GM12878 (cell line): Measurements from ENCODE around the gene ODC1. TPM values are rescaled to one million over a fixed set of nuclear protein-coding genes. Genes with fewer than 3 reads are reported as not detected.

Experiments
- ATAC-seq: fragments of 200-7000 bp; cut with Tn5 transposase; 3 replicates; pipeline ENCODE4 v1.9.1; 2020; ENCODE audit warnings: mild to moderate bottlenecking, moderate library complexity
- BruUV-seq: library from RNA; stranded (reverse); fragments of 400-500 nt; replicated peaks from 2 replicates; lab custom pipeline; 2021; lab: Mats Ljungman, UMichigan
- CTCF ChIA-PET: fragments of 300-600 bp; sonication (Branson Sonifier 250); formaldehyde crosslinking; extraction: SDS; loops from one replicate; lab custom pipeline; 2021; ENCODE audit warnings: inconsistent platforms; lab: Yijun Ruan, JAX
- POLR2A ChIA-PET: fragments of 350-600 bp; formaldehyde crosslinking; extraction: SDS; loops from one replicate; lab custom pipeline; 2021; ENCODE audit warnings: inconsistent platforms; lab: Charles Lee
- RAD21 ChIA-PET: fragments of 300-600 bp; sonication (Branson Sonifier 250); formaldehyde crosslinking; loops from one replicate; lab custom pipeline; 2023; ENCODE audit warnings: antibody characterized with exemption; ENCODE audit not compliant: unreplicated experiment; lab: Charles Lee
- SMC1A ChIA-PET: fragments of 300-600 bp; sonication (Branson Sonifier 250); formaldehyde crosslinking; loops from one replicate; lab custom pipeline; 2023; ENCODE audit not compliant: unreplicated experiment, uncharacterized antibody; lab: Charles Lee
- DNase-seq: peaks from one replicate; pipeline ENCODE4 v3.0.0-alpha.2; 2011; ENCODE audit warnings: low read depth, low spot score
- FAIRE-seq: peaks from 3 replicates; lab custom pipeline; 2011; peaks lifted over from hg19 to GRCh38; lab: Jason Lieb, UNC
- H2AFZ ChIP-seq: 2 replicates; pipeline ENCODE4 v1.6.0; 2011; ENCODE audit warnings: low read depth, low read length, control low read depth; ENCODE audit not compliant: control insufficient read depth
- H3K27ac ChIP-seq: 2 replicates; pipeline ENCODE4 v1.5.1; 2011; ENCODE audit warnings: control low read depth; ENCODE audit not compliant: control insufficient read depth, insufficient read depth
- H3K27me3 ChIP-seq, 2 experiments: replicated peaks in 1 of 2; 2 replicates each; pipeline versions ENCODE4 v1.6.0 to v1.6.1; 2011; ENCODE audit warnings: low read length in 1 of 2; ENCODE audit not compliant: control insufficient read depth in 2 of 2, insufficient read depth in 2 of 2
- H3K36me3 ChIP-seq, 2 experiments: 2 replicates each; pipeline ENCODE4 v1.5.1; 2011; ENCODE audit warnings: low read length in 1 of 2; ENCODE audit not compliant: control insufficient read depth in 2 of 2, insufficient read depth in 2 of 2
- H3K4me1 ChIP-seq: 2 replicates; pipeline ENCODE4 v1.6.1; 2011; ENCODE audit warnings: mild to moderate bottlenecking, low read length, moderate library complexity, mixed read lengths; ENCODE audit not compliant: control insufficient read depth, insufficient read depth
- H3K4me2 ChIP-seq: 2 replicates; pipeline ENCODE4 v1.6.0; 2011; ENCODE audit warnings: control low read depth; ENCODE audit not compliant: control insufficient read depth, insufficient read depth
- H3K4me3 ChIP-seq: fragments of 200-600 bp; sonication (generic); 2 replicates; pipeline ENCODE4 v1.5.1; 2016
- H3K79me2 ChIP-seq: 2 replicates; pipeline ENCODE4 v1.6.0; 2011; ENCODE audit warnings: low read length; ENCODE audit not compliant: control insufficient read depth, insufficient read depth
- H3K9ac ChIP-seq: 2 replicates; pipeline ENCODE4 v1.8.0; 2011; ENCODE audit warnings: low read length, control low read depth, mixed read lengths; ENCODE audit not compliant: control insufficient read depth, insufficient read depth
- H3K9me3 ChIP-seq: replicated peaks from 3 replicates; pipeline ENCODE4 v1.5.1; 2011; ENCODE audit warnings: mild to moderate bottlenecking, low read length; ENCODE audit not compliant: control insufficient read depth, insufficient read depth
- H4K20me1 ChIP-seq: 2 replicates; pipeline ENCODE4 v1.6.0; 2011; ENCODE audit not compliant: control insufficient read depth, insufficient read depth
- BACH1 ChIP-seq: fragments of 450-650 bp; IDR thresholded peaks from 2 replicates; pipeline ENCODE4 v1.6.1; 2017; ENCODE audit warnings: mild to moderate bottlenecking, borderline replicate concordance
- BHLHE40 ChIP-seq, 2 experiments: fragments of 450-650 bp in 1 of 2; IDR thresholded peaks; 2 replicates each; pipeline ENCODE4 v1.6.1; 2011 to 2017; ENCODE audit warnings: low read depth in 2 of 2, borderline replicate concordance in 1 of 2, improper control_type of control experiment in 1 of 2, low read length in 1 of 2, mild to moderate bottlenecking in 1 of 2
- BMI1 ChIP-seq: fragments of 450-650 bp; IDR thresholded peaks from 2 replicates; pipeline ENCODE4 v1.6.1; 2016; ENCODE audit warnings: mild to moderate bottlenecking, moderate library complexity, borderline replicate concordance
- EED ChIP-seq: sonication (generic); IDR thresholded peaks from 2 replicates; pipeline ENCODE4 v1.6.1; 2016; ENCODE audit warnings: antibody characterized with exemption, low read depth
- ESRRA ChIP-seq: IDR thresholded peaks from 2 replicates; pipeline ENCODE4 v1.6.1; 2012; ENCODE audit warnings: mild to moderate bottlenecking, low read length, improper control_type of control experiment
- GATAD2B ChIP-seq: fragments of 450-650 bp; conservative IDR thresholded peaks from 2 replicates; pipeline ENCODE4 v1.6.1; 2017; ENCODE audit warnings: low read depth, mild to moderate bottlenecking, moderate library complexity
- JUNB ChIP-seq: IDR thresholded peaks from 2 replicates; pipeline ENCODE4 v1.6.1; 2016; ENCODE audit warnings: antibody characterized with exemption, mild to moderate bottlenecking
- NR2C2 ChIP-seq: IDR thresholded peaks from 2 replicates; pipeline ENCODE4 v1.6.1; 2011; ENCODE audit warnings: borderline replicate concordance, low read depth; ENCODE audit not compliant: control insufficient read depth, insufficient read length
- PAX8 ChIP-seq: fragments of 450-650 bp; IDR thresholded peaks from 2 replicates; pipeline ENCODE4 v1.6.1; 2017; ENCODE audit warnings: mild to moderate bottlenecking, moderate library complexity
- POLR2A ChIP-seq: IDR thresholded peaks from 2 replicates; pipeline ENCODE4 v1.6.1; 2011; ENCODE audit warnings: low read depth, mild to moderate bottlenecking, low read length
- ZNF207 ChIP-seq: fragments of 450-650 bp; IDR thresholded peaks from 2 replicates; pipeline ENCODE4 v1.6.1; 2014; ENCODE audit warnings: antibody characterized with exemption, mild to moderate bottlenecking, borderline replicate concordance
- ZNF384 ChIP-seq: IDR thresholded peaks from 2 replicates; pipeline ENCODE4 v1.6.1; 2012; ENCODE audit warnings: low read depth, mild to moderate bottlenecking, low read length, improper control_type of control experiment, borderline replicate concordance
- WGBS: methylation state at CpG from one replicate; pipeline ENCODE4 v1.1.6; 2016; ENCODE audit warnings: low lambda C conversion rate; ENCODE audit not compliant: insufficient replicate concordance, insufficient coverage; ENCODE audit errors: missing lambda C conversion rate; 5-methylcytosine and 5-hydroxymethylcytosine counted together
- in situ Hi-C: fragments of 300-500 bp; cut with MboI; formaldehyde crosslinking; loops from 9 replicates; pipeline ENCODE4 v1.14.3; 2018; ENCODE audit warnings: mixed read lengths
- intact Hi-C: fragments of 100-400 bp; cut with micrococcal nuclease; formaldehyde crosslinking; loops from one replicate; pipeline ENCODE4 v1.14.2; 2022; ENCODE audit not compliant: unreplicated experiment
- polyA plus RNA-seq, 11 experiments: library from polyadenylated mRNA; depleted of rRNA in 4 of 11; unstranded in 6 of 11; stranded (reverse) in 5 of 11; fragments of >200 nt; fragmentation: Nextera tagmentation in 4 of 11; fragmentation: Illumina TruSeq in 1 of 11; extraction: Ambion mirVana in 4 of 11; extraction: Trizol in 1 of 11; gene quantifications; 1 replicate in 1 of 11; 2 replicates in 10 of 11; pipeline versions ENCODE4 v1.2.1 to v1.2.3, GENCODE V29; 2011 to 2016; ENCODE audit warnings: inconsistent platforms in 2 of 11, missing spikeins in 2 of 11, low read depth in 1 of 11
- total RNA-seq, 4 experiments: library from RNA; depleted of rRNA in 3 of 4; stranded (reverse); fragments of >200 nt in 3 of 4; fragmentation: Illumina TruSeq in 1 of 4; extraction: Trizol in 1 of 4; gene quantifications; 2 replicates each; pipeline versions ENCODE4 v1.2.1 to v1.2.3, GENCODE V29; 2013 to 2021
- TF ChIP-seq, protein P1 (sequence below), 3 experiments: IDR thresholded peaks in 2 of 3; conservative IDR thresholded peaks in 1 of 3; 2 replicates each; pipeline ENCODE4 v1.5.1; 2011; ENCODE audit warnings: low read depth in 3 of 3, low read length in 3 of 3, mild to moderate bottlenecking in 3 of 3, control low read depth in 2 of 3, moderate library complexity in 2 of 3, inconsistent platforms in 1 of 3, mixed read lengths in 1 of 3; ENCODE audit not compliant: control insufficient read depth in 2 of 3, insufficient read depth in 1 of 3; ENCODE audit errors: extremely low read depth in 1 of 3
- TF ChIP-seq, protein P2 (sequence below): fragments of 450-650 bp; IDR thresholded peaks from 2 replicates; pipeline ENCODE4 v1.6.1; 2017; ENCODE audit warnings: mild to moderate bottlenecking, moderate library complexity

ODC1 gene
- total and polyA plus RNA-seq, 10 of the 15 experiments (the other 5 are each of a cell fraction or from before 2014, with no cell fraction given) = 68.5 to 441 (median 340) TPM

DNA sequence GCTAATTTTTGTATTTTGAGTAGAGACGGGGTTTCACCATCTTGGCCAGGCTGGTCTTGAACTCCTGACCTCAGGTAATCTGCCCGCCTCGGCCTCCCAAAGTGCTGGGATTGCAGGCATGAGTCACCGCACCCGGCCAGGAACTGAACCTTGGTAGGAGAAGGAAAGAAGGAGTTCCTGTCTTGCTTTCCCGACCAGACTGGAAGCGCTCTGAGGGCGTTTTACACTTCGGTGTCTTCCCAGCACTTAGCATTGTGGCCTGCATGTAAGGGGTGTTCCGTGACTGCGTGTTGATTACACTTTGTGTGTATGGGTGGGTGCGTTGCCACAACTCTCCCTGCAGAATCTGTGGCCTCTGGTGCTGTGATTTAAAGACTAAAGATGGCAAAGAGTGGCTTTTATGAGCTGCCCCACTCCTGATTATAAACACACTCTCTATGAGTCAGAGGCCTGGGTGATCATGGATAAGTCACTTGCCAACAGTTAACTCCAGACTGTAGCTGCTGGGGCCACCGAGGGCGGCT, 46.0 kb downstream of the ODC1 start:
- FAIRE-seq = no peak
- no peak overlapping the region for H2AFZ ChIP-seq
- RAD21 ChIA-PET = interaction anchor here (1.3 kb wide), 1 partner anchor 20 kb away, joined by 3 read pairs; no protein-coding TSS in a partner anchor
- in situ Hi-C loops (no loop called here), intact Hi-C loops (no loop called here)
- no peaks in the 10 kb centered on the region; a peak in 1 of 4 replicates for H3K36me3 ChIP-seq
- no peak overlapping the region for H3K27ac ChIP-seq
- H4K20me1 ChIP-seq = no peaks in the 10 kb centered on the region
- TF ChIP-seq BACH1 (no peak), EED (no peak), ZNF384 (no peak), POLR2A (no peak), BMI1 (no peak), BHLHE40 (IDR thresholded peaks at IDR 0.05; ENCODE audit: borderline replicate concordance in 1 of 2, low read depth in 2 of 2, low read length in 1 of 2) (no peak), JUNB (no peak), NR2C2 (no peak), PAX8 (no peak), ESRRA (no peak), GATAD2B (no peak), ZNF207 (no peak)
- TF ChIP-seq, protein P1, sequence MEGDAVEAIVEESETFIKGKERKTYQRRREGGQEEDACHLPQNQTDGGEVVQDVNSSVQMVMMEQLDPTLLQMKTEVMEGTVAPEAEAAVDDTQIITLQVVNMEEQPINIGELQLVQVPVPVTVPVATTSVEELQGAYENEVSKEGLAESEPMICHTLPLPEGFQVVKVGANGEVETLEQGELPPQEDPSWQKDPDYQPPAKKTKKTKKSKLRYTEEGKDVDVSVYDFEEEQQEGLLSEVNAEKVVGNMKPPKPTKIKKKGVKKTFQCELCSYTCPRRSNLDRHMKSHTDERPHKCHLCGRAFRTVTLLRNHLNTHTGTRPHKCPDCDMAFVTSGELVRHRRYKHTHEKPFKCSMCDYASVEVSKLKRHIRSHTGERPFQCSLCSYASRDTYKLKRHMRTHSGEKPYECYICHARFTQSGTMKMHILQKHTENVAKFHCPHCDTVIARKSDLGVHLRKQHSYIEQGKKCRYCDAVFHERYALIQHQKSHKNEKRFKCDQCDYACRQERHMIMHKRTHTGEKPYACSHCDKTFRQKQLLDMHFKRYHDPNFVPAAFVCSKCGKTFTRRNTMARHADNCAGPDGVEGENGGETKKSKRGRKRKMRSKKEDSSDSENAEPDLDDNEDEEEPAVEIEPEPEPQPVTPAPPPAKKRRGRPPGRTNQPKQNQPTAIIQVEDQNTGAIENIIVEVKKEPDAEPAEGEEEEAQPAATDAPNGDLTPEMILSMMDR (IDR thresholded peaks at IDR 0.05 in 2 of 3, conservative IDR thresholded peaks at IDR 0.05 in 1 of 3; ENCODE audit: control insufficient read depth in 2 of 3, extremely low read depth in 1 of 3, insufficient read depth in 1 of 3, low read depth in 3 of 3, low read length in 3 of 3) = no peak
- TF ChIP-seq, protein P2, sequence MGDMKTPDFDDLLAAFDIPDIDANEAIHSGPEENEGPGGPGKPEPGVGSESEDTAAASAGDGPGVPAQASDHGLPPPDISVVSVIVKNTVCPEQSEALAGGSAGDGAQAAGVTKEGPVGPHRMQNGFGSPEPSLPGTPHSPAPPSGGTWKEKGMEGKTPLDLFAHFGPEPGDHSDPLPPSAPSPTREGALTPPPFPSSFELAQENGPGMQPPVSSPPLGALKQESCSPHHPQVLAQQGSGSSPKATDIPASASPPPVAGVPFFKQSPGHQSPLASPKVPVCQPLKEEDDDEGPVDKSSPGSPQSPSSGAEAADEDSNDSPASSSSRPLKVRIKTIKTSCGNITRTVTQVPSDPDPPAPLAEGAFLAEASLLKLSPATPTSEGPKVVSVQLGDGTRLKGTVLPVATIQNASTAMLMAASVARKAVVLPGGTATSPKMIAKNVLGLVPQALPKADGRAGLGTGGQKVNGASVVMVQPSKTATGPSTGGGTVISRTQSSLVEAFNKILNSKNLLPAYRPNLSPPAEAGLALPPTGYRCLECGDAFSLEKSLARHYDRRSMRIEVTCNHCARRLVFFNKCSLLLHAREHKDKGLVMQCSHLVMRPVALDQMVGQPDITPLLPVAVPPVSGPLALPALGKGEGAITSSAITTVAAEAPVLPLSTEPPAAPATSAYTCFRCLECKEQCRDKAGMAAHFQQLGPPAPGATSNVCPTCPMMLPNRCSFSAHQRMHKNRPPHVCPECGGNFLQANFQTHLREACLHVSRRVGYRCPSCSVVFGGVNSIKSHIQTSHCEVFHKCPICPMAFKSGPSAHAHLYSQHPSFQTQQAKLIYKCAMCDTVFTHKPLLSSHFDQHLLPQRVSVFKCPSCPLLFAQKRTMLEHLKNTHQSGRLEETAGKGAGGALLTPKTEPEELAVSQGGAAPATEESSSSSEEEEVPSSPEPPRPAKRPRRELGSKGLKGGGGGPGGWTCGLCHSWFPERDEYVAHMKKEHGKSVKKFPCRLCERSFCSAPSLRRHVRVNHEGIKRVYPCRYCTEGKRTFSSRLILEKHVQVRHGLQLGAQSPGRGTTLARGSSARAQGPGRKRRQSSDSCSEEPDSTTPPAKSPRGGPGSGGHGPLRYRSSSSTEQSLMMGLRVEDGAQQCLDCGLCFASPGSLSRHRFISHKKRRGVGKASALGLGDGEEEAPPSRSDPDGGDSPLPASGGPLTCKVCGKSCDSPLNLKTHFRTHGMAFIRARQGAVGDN = no peak
- SMC1A ChIA-PET = interaction anchor here (1.0 kb wide), 1 partner anchor 97 kb away, joined by 3 read pairs; no protein-coding TSS in a partner anchor
- WGBS = 79% methylated on average over 14 of the region's 14 CpGs
- H3K4me2 ChIP-seq = no peak overlapping the region
- ATAC-seq = no peak
- H3K4me3 ChIP-seq = no peak overlapping the region
- H3K79me2 ChIP-seq = no peaks in the 10 kb centered on the region
- no peak overlapping the region for H3K9ac ChIP-seq
- DNase-seq = no peak
- CTCF ChIA-PET = interaction anchor here (0.6 to 1.1 kb wide), 2 partner anchors 10 to 376 kb away, joined by 3 read pairs; no protein-coding TSS in a partner anchor
- H3K9me3 ChIP-seq = peaks cover 1% of the 10 kb centered on the region; the same call in 2 of the 3 replicates
- POLR2A ChIA-PET = interaction anchor here (0.7 to 1.1 kb wide), 2 partner anchors 12 to 274 kb away, joined by 3 read pairs; no protein-coding TSS in a partner anchor
- H3K27me3 ChIP-seq = no peaks in the 10 kb centered on the region
- BruUV-seq = no TSS peak
- H3K4me1 ChIP-seq = peaks cover 8% of the 10 kb centered on the region
